Natural killer cell (primary cell): ENCODE results near the gene UNC13C. TPM values are rescaled to one million over a fixed set of nuclear protein-coding genes. Genes with fewer than 3 reads are reported as not detected.

Source experiments
- ATAC-seq, 3 donors: fragments of 150-1000 bp in 2 of 3; fragments of 200-7000 bp in 1 of 3; cut with Tn5 transposase; 1 replicate in 1 of 3; 2 replicates in 2 of 3; pipeline ENCODE4 v1.10.0; 2021; ENCODE audit warnings: mild to moderate bottlenecking in 2 of 3, moderate library complexity in 2 of 3
- DNase-seq, 2 donors: peaks; one replicate each; pipeline versions ENCODE4 v3.0.0 to v3.0.0-alpha.2; 2013 to 2021; ENCODE audit warnings: mixed read lengths in 1 of 2
- H3K27ac ChIP-seq: one replicate; pipeline ENCODE4 v1.5.1; 2013; ENCODE audit warnings: mild to moderate bottlenecking, low read length
- H3K27me3 ChIP-seq: one replicate; pipeline ENCODE4 v1.6.1; 2013; ENCODE audit warnings: low read length; ENCODE audit not compliant: control insufficient read depth, insufficient read depth
- H3K36me3 ChIP-seq: one replicate; pipeline ENCODE4 v1.6.1; 2013; ENCODE audit warnings: low read length; ENCODE audit not compliant: control insufficient read depth, insufficient read depth
- H3K4me1 ChIP-seq: one replicate; pipeline ENCODE4 v1.6.1; 2013; ENCODE audit warnings: low read length; ENCODE audit not compliant: control insufficient read depth, insufficient read depth
- H3K4me3 ChIP-seq: one replicate; pipeline ENCODE4 v1.5.1; 2013; ENCODE audit warnings: low read length
- H3K9me3 ChIP-seq: one replicate; pipeline ENCODE4 v1.6.1; 2013; ENCODE audit warnings: low read length; ENCODE audit not compliant: control insufficient read depth, insufficient read depth
- H3K27ac Mint-ChIP-seq, 2 donors: one replicate each; pipeline ENCODE4 v1.8.0; 2022; ENCODE audit warnings: mild to moderate bottlenecking in 2 of 2, mixed read lengths in 2 of 2, moderate library complexity in 1 of 2
- H3K27me3 Mint-ChIP-seq, 2 donors: one replicate each; pipeline ENCODE4 v1.8.0; 2022; ENCODE audit warnings: low read depth in 2 of 2, mixed read lengths in 2 of 2
- H3K36me3 Mint-ChIP-seq: one replicate; pipeline ENCODE4 v1.8.0; 2022; ENCODE audit warnings: mixed read lengths
- H3K4me1 Mint-ChIP-seq, 2 donors: one replicate each; pipeline ENCODE4 v1.8.0; 2022; ENCODE audit warnings: mixed read lengths in 2 of 2
- H3K4me3 Mint-ChIP-seq: one replicate; pipeline ENCODE4 v1.8.0; 2022; ENCODE audit warnings: mild to moderate bottlenecking, moderate library complexity, mixed read lengths
- H3K9me3 Mint-ChIP-seq, 2 donors: one replicate each; pipeline ENCODE4 v1.8.0; 2022; ENCODE audit warnings: mixed read lengths in 2 of 2
- CTCF ChIP-seq: fragments of 200-600 bp; IDR thresholded peaks from one replicate; pipeline ENCODE4 v1.8.0; 2022; ENCODE audit warnings: antibody characterized with exemption
- WGBS: methylation state at CpG from one replicate; pipeline ENCODE4 v1.1.7; 2013; ENCODE audit warnings: missing lambda C conversion rate; ENCODE audit not compliant: insufficient coverage; 5-methylcytosine and 5-hydroxymethylcytosine counted together
- intact Hi-C: fragments of 100-400 bp; cut with micrococcal nuclease; formaldehyde crosslinking; loops from one replicate; pipeline ENCODE4 v1.14.2; 2022
- total RNA-seq, 4 donors: library from RNA; stranded (reverse); fragments of 120-200 nt in 1 of 4; gene quantifications; one replicate each; pipeline versions ENCODE4 v1.2.3 to v1.2.4, GENCODE V29; 2013 to 2022

Gene UNC13C
- total RNA-seq, 3 donors from 2014 or later (not counting 1 experiment from before 2014, with no cell fraction given): not detected

DNA sequence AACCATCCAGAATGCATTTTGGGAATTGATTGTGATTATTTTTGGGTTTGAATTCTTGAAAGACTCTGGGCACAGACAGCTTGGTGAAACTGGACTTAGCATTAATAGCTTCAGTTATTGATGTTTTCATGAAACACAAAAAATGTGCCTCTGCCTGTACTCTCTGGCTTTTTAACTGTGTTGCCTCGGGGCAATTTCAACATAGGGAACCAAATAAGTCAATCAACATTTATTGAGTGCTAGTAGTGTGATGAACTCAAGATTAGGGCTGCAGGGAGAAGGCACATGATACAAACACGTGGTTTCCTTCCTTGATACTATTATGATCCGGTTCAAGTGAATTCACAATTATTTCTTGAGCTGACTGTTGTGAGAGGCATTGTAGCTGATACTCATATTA, 50.8 kb downstream of the UNC13C start:
- ATAC-seq: no peak
- no peak for TF ChIP-seq CTCF
- 49% methylated on average over 2 of the region's 3 CpGs for WGBS
- peaks cover 2 to 7% of the 10 kb centered on the region in 2 donors for H3K9me3 Mint-ChIP-seq
- H3K27ac Mint-ChIP-seq: no peak overlapping the region
- H3K36me3 Mint-ChIP-seq: no peaks in the 10 kb centered on the region
- H3K27me3 Mint-ChIP-seq: no peaks in the 10 kb centered on the region
- Histone ChIP-seq H3K27ac (no peak overlapping the region), H3K36me3 (no peaks in the 10 kb centered on the region), H3K27me3 (no peaks in the 10 kb centered on the region), H3K9me3 (no peaks in the 10 kb centered on the region), H3K4me3 (no peak overlapping the region), H3K4me1 (no peaks in the 10 kb centered on the region)
- intact Hi-C loops: no loop called here
- DNase-seq: no peak
- no peak overlapping the region for H3K4me3 Mint-ChIP-seq
- H3K4me1 Mint-ChIP-seq: no peaks in the 10 kb centered on the region

- H3K36me3 Mint-ChIP-seq: no peaks in the 10 kb centered on the region
- no peak overlapping the region for H3K4me3 Mint-ChIP-seq
- intact Hi-C loops: no loop called here
- Histone ChIP-seq H3K4me3 (no peak overlapping the region), H3K36me3 (no peaks in the 10 kb centered on the region), H3K27ac (no peak overlapping the region), H3K9me3 (no peaks in the 10 kb centered on the region), H3K4me1 (no peaks in the 10 kb centered on the region), H3K27me3 (no peaks in the 10 kb centered on the region)
- H3K27ac Mint-ChIP-seq: no peak overlapping the region
- no peaks in the 10 kb centered on the region for H3K27me3 Mint-ChIP-seq
- DNase-seq: no peak
- no peaks in the 10 kb centered on the region for H3K4me1 Mint-ChIP-seq
- TF ChIP-seq CTCF: no peak
- H3K9me3 Mint-ChIP-seq: peaks cover 2% of the 10 kb centered on the region in 2 donors
- no peak for ATAC-seq
- WGBS: 80% methylated on average over 2 of the region's 4 CpGs
Observed at GRCh38 chr15:54032066-54032465, 53.8 kb downstream of the UNC13C start.

DNA sequence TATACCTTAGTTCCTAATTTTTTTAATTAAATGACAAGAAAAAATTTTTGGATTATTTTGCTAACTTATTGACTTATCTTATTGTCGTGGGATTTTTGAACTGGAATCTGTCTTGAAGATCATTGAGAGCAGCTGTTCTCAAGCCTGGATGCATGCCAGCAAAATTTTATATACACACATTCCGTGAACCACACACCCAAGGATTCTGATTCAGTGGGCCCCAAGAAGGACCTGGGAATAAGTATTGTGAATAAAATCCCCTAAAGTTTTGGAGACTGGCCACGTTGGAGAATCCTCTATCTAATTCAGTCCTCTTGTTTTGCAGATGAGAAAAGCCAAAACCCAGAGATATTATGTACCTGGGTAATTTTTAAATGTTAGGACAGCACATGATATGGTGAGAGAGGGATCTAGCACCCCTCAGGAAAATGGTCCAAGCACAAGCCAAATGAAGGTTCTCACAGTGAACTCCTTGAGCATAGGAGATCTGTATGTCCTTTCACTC, 55.2 kb downstream of the UNC13C start:
- intact Hi-C loops: no loop called here
- Histone ChIP-seq H3K4me1 (no peaks in the 10 kb centered on the region), H3K36me3 (no peaks in the 10 kb centered on the region), H3K9me3 (no peaks in the 10 kb centered on the region), H3K27ac (no peak overlapping the region), H3K4me3 (no peak overlapping the region), H3K27me3 (no peaks in the 10 kb centered on the region)
- WGBS: 50% methylated on average over 1 of the region's 3 CpGs
- ATAC-seq (no peak), DNase-seq (no peak)
- Mint-ChIP-seq H3K36me3 (no peaks in the 10 kb centered on the region), H3K27ac (no peak overlapping the region), H3K9me3 (peaks cover 2% of the 10 kb centered on the region in 2 donors), H3K27me3 (no peaks in the 10 kb centered on the region), H3K4me1 (no peaks in the 10 kb centered on the region), H3K4me3 (no peak overlapping the region)
- no peak for TF ChIP-seq CTCF

DNA sequence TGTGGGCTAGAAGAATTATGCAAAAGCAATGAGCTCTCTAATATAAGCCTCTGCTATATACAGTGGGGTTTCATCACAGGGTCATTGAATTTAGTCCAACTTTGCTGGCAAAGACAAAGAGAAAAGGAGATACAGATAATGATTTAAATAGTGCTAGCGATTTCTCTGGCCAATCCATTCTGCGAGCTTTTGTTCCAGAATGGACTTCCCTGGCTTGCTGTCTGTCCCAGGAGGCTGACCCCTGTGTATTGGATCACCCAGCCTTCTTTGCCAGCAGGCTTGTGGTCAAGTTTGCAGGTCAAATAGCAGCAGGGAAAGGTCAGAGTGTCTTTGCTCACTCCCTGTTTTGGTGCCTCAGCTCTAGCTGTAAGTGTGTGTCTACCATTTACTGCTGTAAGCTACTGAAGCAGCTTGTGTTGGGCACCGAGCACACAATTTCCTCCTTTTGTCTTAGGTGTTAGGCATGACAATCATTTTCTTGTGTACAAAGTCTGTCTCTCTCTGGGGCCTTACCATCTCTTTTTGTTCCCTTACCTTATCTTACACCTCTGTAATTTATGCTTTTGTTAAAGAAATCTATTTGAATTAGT, 55.7 kb downstream of the UNC13C start:
- no peaks in the 10 kb centered on the region for H3K4me1 Mint-ChIP-seq
- Histone ChIP-seq H3K27ac (no peak overlapping the region), H3K4me1 (no peaks in the 10 kb centered on the region), H3K4me3 (no peak overlapping the region), H3K27me3 (no peaks in the 10 kb centered on the region), H3K9me3 (no peaks in the 10 kb centered on the region), H3K36me3 (no peaks in the 10 kb centered on the region)
- TF ChIP-seq CTCF: no peak
- no peak for DNase-seq
- peaks cover 2% of the 10 kb centered on the region in 2 donors for H3K9me3 Mint-ChIP-seq
- ATAC-seq: no peak
- intact Hi-C loops: no loop called here
- H3K36me3 Mint-ChIP-seq: no peaks in the 10 kb centered on the region
- WGBS: 78% methylated on average over 3 of the region's 3 CpGs
- no peaks in the 10 kb centered on the region for H3K27me3 Mint-ChIP-seq
- H3K4me3 Mint-ChIP-seq: no peak overlapping the region
- no peak overlapping the region for H3K27ac Mint-ChIP-seq
